Aorta (tissue), 5 donors: ENCODE measurements around the gene UBE2D2. TPM values are rescaled to one million over a fixed set of nuclear protein-coding genes. Genes with fewer than 3 reads are reported as not detected.

ENCODE experiments used
- ATAC-seq: fragments of 200-7000 bp; cut with Tn5 transposase; one replicate; pipeline ENCODE4 v1.9.1; 2022; ENCODE audit warnings: moderate library complexity; ENCODE audit not compliant: low FRiP score
- DNase-seq, 2 donors: peaks; one replicate each; pipeline ENCODE4 v3.0.0-alpha.2; 2020
- H3K27ac ChIP-seq, 2 donors: one replicate each; pipeline ENCODE4 v1.5.1; 2013; ENCODE audit warnings: low read length in 2 of 2, mild to moderate bottlenecking in 2 of 2, moderate library complexity in 2 of 2, control low read depth in 1 of 2, inconsistent platforms in 1 of 2, low read depth in 1 of 2
- H3K27me3 ChIP-seq, 2 donors: one replicate each; pipeline ENCODE4 v1.6.1; 2013; ENCODE audit warnings: control low read depth in 1 of 2, low read length in 1 of 2, mild to moderate bottlenecking in 1 of 2, moderate library complexity in 1 of 2; ENCODE audit not compliant: insufficient read depth in 2 of 2, control insufficient read depth in 1 of 2
- H3K36me3 ChIP-seq, 2 donors: one replicate each; pipeline ENCODE4 v1.6.1; 2013; ENCODE audit warnings: control low read depth in 1 of 2, low read length in 1 of 2, mild to moderate bottlenecking in 1 of 2; ENCODE audit not compliant: insufficient read depth in 2 of 2, control insufficient read depth in 1 of 2
- H3K4me1 ChIP-seq, 2 donors: one replicate each; pipeline ENCODE4 v1.6.1; 2013; ENCODE audit warnings: low read length in 2 of 2, control low read depth in 1 of 2, mild to moderate bottlenecking in 1 of 2, moderate library complexity in 1 of 2; ENCODE audit not compliant: insufficient read depth in 2 of 2, control insufficient read depth in 1 of 2
- H3K4me3 ChIP-seq, 2 donors: one replicate each; pipeline ENCODE4 v1.5.1; 2013; ENCODE audit warnings: low read length in 2 of 2, control low read depth in 1 of 2, mild to moderate bottlenecking in 1 of 2
- H3K9me3 ChIP-seq: one replicate; pipeline ENCODE4 v1.6.1; 2013; ENCODE audit warnings: mild to moderate bottlenecking, low read length; ENCODE audit not compliant: control insufficient read depth
- WGBS, 2 donors: extraction: QIAGEN DNeasy Blood & Tissue Kit; methylation state at CpG; one replicate each; pipeline ENCODE4 v1.1.7; 2013; 5-methylcytosine and 5-hydroxymethylcytosine counted together
- intact Hi-C, 2 donors: fragments of 100-400 bp; cut with DNase I; formaldehyde crosslinking; loops; one replicate each; pipeline versions ENCODE4 v1.14.2 to v1.15.0; 2022
- polyA plus RNA-seq, 2 donors: library from polyadenylated mRNA; stranded (reverse); fragments of 200-250 nt; gene quantifications; one replicate each; pipeline ENCODE4 v1.2.3, GENCODE V29; 2013
- total RNA-seq, 2 donors: library from RNA; stranded (reverse); fragmentation: NEBNext Ultra II Directional; extraction: Animal tissue kit (Norgen Biotek cat#: 25700); gene quantifications; one replicate each; pipeline ENCODE4 v1.2.1, GENCODE V29; 2021
- donor health status: healthy with polysubstance abuse.
- donor health status: Bipolar disorder and iron deficiency.
- donor health status: DM: no; HTN: no; CAD: no.
- donor health status: DM: no; HTN: no; CAD: no.
- donor health status: DM: yes; HTN: yes; CAD: no.

The UBE2D2 gene
- total and polyA plus RNA-seq, 4 donors, result 96.8 to 116 (median 99.9) TPM

DNA sequence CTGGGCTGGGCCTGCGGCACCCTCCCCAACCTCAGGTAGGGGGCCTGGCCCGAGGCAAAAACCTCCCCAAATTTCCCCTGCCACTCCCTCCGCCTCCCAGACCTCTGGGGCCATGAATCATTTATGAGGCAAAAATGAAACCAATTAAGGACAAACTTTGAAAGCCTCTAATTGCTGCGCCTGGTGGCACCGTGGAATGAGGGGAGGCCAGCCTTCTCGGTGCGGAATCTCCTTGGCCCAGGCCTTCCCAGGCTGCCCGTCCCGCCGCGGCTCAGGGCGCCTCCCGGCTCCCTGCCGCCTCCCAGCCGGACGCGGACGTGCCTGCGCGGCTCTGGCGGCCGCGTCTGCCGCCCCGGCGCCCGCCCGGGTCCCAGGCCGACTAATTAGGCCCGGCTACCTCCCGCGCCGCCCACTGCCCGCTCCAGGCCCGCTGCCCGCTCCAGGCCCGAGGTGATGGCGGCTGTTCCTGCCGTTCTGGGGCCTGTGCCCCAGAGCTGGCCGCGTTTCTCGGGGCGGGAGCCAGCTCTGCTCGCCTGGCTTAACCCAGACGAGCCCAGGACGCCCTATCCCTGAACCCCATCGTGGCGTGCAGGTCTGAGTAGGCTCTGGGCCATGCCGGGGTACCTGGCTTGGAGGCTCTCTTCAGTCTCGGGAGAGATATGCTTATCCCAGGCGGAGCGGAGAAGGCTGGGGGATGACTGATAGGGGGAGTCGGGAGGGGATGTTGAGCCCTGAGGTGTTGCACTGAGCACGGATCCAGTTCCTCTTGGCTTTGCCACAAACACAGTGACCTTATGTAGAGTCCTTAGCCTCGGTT is 107.1 kb downstream of the UBE2D2 start:
- H3K4me1 ChIP-seq, result peaks cover 0 to 6% of the 10 kb centered on the region in 2 donors

DNA sequence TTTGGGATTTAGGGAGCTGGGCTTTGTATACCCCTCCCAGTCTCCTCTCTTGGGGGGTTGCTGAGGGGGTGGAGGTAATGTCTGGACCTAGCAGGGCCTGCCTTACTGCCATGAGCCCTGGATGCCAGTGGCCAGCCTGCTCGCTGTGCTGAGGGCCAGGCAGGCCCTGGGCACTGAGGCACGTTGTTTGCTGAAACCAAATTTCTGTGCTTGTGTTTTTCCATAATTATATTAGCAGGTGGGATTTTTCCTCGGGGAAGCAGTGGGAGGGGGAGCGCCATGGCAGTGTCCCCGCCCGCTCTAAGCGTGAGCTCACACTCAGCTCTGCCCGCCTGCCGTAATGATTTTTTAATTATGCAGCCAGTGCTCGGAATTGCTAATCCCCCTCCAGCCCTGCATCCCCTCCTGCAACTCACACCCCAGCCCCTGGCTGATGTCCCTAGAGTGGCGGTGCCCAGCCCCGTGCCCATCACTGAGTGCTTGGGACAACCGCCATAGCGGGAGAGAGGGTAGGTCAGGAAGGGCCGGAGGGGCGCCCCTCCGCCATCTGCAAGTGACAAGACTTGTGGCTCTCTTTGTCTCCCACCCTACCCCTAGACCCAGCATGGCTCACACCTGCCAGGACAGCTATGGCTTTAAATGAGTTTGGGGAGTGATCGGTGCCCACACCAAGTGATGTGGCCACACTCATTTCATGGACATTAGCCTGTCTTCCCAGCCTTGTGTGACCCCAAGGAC is 108.0 kb downstream of the UBE2D2 start:
- intact Hi-C loops, result no loop called here
- ATAC-seq (no peak), DNase-seq (no peak)
- peak overlapping the region; percentile 92 to 93 for H3K27ac ChIP-seq
- no peak overlapping the region for H3K4me3 ChIP-seq
- no peaks in the 10 kb centered on the region for H3K27me3 ChIP-seq
- H3K9me3 ChIP-seq, result no peaks in the 10 kb centered on the region
- H3K36me3 ChIP-seq, result no peaks in the 10 kb centered on the region
- H3K4me1 ChIP-seq, result peaks cover 0 to 6% of the 10 kb centered on the region in 2 donors
- WGBS, 2 donors, result 54 to 59% methylated on average over 18 of the region's 18 CpGs

More for the DNA sequence above, 107.1 kb downstream of the UBE2D2 start:
- 1 to 2% methylated on average over 54 to 55 of the region's 55 CpGs for WGBS, 2 donors
- peak; percentile 58 for ATAC-seq
- intact Hi-C loops, result no loop called here
- Histone ChIP-seq H3K9me3 (no peaks in the 10 kb centered on the region), H3K27me3 (no peaks in the 10 kb centered on the region), H3K27ac (peak overlapping the region; percentile 92 to 93), H3K36me3 (no peaks in the 10 kb centered on the region), H3K4me3 (no peak overlapping the region)
- DNase-seq, result no peak

GRCh38 chr5:139669662-139670368 is 108.7 kb downstream of the UBE2D2 start:
- DNase-seq, result no peak
- no peaks in the 10 kb centered on the region for H3K36me3 ChIP-seq
- intact Hi-C loops, result no loop called here
- ATAC-seq, result no peak
- peak overlapping the region; percentile 34 to 92 for H3K27ac ChIP-seq
- peaks cover 0 to 6% of the 10 kb centered on the region in 2 donors for H3K4me1 ChIP-seq
- no peak overlapping the region for H3K4me3 ChIP-seq
- WGBS, 2 donors, result 12 to 14% methylated on average over 23 of the region's 23 CpGs
- H3K27me3 ChIP-seq, result no peaks in the 10 kb centered on the region
- no peaks in the 10 kb centered on the region for H3K9me3 ChIP-seq

GRCh38 chr5:139670369-139671095 is 109.4 kb downstream of the UBE2D2 start:
- DNase-seq, result no peak
- Histone ChIP-seq H3K9me3 (no peaks in the 10 kb centered on the region), H3K27ac (peak overlapping the region; percentile 34 to 92), H3K4me1 (peaks cover 0 to 6% of the 10 kb centered on the region in 2 donors), H3K36me3 (no peaks in the 10 kb centered on the region), H3K4me3 (no peak overlapping the region), H3K27me3 (no peaks in the 10 kb centered on the region)
- ATAC-seq, result no peak
- intact Hi-C loops, result no loop called here
- 64 to 66% methylated on average over 16 of the region's 16 CpGs for whole genome bisulfite sequencing, 2 donors

DNA sequence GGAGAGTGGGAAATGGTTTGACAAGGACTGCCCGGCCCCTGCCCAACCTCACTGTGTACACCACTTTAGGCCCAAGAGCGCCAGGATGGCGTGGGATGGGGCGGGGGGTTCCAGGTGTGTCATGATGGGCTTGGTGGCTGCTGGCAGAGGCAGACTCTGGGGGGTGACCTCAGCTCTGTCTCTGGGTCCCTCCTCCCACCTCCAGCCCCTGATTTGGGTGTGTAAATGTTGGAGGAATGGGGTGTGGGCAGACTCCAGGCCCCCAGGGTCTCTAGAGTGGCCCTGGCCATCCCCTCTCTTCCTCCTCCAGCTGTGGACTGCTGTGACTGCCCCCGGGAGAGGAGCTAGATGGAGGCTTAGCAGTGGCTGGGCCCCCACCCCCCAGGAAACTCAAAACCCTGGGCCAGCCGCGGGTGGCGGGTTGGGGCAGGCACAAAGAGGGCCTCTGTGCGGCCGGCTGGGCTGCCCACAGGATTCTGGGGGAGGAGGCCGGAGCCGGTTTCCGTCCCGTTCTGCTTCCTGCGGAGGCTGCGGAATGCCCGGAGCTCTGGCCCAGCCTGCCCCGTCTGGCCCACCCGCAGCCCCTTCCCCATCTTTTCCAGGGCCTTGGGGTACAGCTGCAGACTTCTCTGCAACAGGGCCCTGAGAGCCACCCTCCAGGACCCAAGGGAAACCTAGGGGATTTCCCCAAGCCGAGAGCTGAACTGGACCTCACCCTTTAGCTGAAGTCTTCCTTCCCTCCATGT is 110.1 kb downstream of the UBE2D2 start:
- no peaks in the 10 kb centered on the region for H3K9me3 ChIP-seq
- H3K4me1 ChIP-seq, result peaks cover 0 to 6% of the 10 kb centered on the region in 2 donors
- intact Hi-C loops, result no loop called here
- H3K27ac ChIP-seq, result peak overlapping the region; percentile 2 to 92
- H3K4me3 ChIP-seq, result no peak overlapping the region
- 21 to 25% methylated on average over 20 of the region's 20 CpGs for WGBS, 2 donors
- no peak for DNase-seq
- H3K36me3 ChIP-seq, result no peaks in the 10 kb centered on the region
- peak; percentile 4 for ATAC-seq
- H3K27me3 ChIP-seq, result no peaks in the 10 kb centered on the region

DNA sequence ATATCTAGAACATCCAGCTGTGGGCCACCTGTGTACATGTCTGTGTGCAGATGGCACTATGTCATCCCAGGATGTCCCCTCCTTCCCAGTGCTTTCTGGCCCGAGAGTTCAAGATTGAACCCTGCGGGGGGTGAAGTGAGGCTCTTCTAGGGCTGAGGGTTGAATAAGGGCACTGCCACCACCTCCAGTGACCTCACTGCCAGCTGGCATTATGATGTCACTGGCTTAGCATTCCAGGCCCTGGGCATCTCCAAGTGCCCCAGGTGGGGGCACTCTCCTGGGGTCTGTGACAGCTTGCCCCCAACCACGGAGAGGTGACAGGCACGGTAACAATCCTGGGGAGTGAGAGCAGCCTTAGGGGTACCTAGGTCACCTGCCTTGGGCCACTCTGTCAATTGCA is 114.1 kb downstream of the UBE2D2 start:
- intact Hi-C loops, result loop anchor here in 1 of 2 donors (5.0 kb wide), 1 partner anchor 38 kb away; no protein-coding TSS in a partner anchor
- Histone ChIP-seq H3K4me1 (peaks cover 0 to 6% of the 10 kb centered on the region in 2 donors), H3K4me3 (no peak overlapping the region), H3K36me3 (no peaks in the 10 kb centered on the region), H3K9me3 (no peaks in the 10 kb centered on the region), H3K27ac (no peak overlapping the region), H3K27me3 (no peaks in the 10 kb centered on the region)
- DNase-seq (no peak), ATAC-seq (no peak)
- WGBS, 2 donors, result 46 to 64% methylated on average over 4 of the region's 4 CpGs

GRCh38 chr5:139675825-139676224 is 114.7 kb downstream of the UBE2D2 start:
- no peak for DNase-seq
- Histone ChIP-seq H3K27ac (no peak overlapping the region), H3K27me3 (no peaks in the 10 kb centered on the region), H3K4me1 (peaks cover 0 to 6% of the 10 kb centered on the region in 2 donors), H3K4me3 (no peak overlapping the region), H3K9me3 (no peaks in the 10 kb centered on the region), H3K36me3 (peaks cover 0 to under 1% of the 10 kb centered on the region in 2 donors)
- WGBS, 2 donors, result 64 to 73% methylated on average over 4 of the region's 4 CpGs
- ATAC-seq, result no peak
- intact Hi-C loops, result loop anchor here in 1 of 2 donors (5.0 kb wide), 1 partner anchor 39 kb away; no protein-coding TSS in a partner anchor
